ENCODE data around the gene TSPAN11.

DNA sequence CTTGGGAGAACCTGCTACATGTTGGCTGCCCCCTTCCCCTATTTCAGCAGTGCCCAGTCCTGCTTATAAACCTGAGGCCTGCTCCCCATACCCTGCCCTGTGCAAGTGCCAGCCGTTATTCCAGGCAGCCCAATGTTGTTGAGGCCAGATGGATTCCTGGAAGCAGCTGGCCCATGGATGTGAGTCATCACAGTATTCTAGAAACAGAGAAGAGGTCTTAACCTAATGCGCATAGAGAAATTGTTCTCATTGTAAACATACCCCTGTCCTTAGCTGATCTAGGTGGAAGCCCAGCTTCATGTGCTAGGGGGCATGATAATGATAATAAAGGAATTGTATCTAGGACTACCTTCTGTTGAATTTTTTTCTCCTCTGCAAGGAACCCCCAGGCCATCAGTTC is 69.7 kb downstream of the TSPAN11 start:
- TF ChIP-seq, protein P1, sequence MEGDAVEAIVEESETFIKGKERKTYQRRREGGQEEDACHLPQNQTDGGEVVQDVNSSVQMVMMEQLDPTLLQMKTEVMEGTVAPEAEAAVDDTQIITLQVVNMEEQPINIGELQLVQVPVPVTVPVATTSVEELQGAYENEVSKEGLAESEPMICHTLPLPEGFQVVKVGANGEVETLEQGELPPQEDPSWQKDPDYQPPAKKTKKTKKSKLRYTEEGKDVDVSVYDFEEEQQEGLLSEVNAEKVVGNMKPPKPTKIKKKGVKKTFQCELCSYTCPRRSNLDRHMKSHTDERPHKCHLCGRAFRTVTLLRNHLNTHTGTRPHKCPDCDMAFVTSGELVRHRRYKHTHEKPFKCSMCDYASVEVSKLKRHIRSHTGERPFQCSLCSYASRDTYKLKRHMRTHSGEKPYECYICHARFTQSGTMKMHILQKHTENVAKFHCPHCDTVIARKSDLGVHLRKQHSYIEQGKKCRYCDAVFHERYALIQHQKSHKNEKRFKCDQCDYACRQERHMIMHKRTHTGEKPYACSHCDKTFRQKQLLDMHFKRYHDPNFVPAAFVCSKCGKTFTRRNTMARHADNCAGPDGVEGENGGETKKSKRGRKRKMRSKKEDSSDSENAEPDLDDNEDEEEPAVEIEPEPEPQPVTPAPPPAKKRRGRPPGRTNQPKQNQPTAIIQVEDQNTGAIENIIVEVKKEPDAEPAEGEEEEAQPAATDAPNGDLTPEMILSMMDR (conservative IDR thresholded peaks at IDR 0.05; ENCODE audit: low read length) = no peak
- TF ChIP-seq EZH2phosphoT487 (IDR thresholded peaks at IDR 0.05; ENCODE audit: borderline replicate concordance) = no peak
